Ovary (tissue), 3 donors: ENCODE data around the gene NOC4L.

Experiments used
- POLR2A ChIP-seq: fragments of 450-650 bp; IDR thresholded peaks from one replicate; pipeline ENCODE4 v1.6.1; 2017; ENCODE audit warnings: antibody characterized with exemption, mild to moderate bottlenecking, moderate library complexity
- TF ChIP-seq, protein P1 (sequence below), 3 donors: fragments of 450-650 bp in 2 of 3; fragments of 200-600 bp in 1 of 3; IDR thresholded peaks; one replicate each; pipeline versions ENCODE4 v1.5.1 to v1.8.0; 2016 to 2022; ENCODE audit warnings: antibody characterized with exemption in 3 of 3, mild to moderate bottlenecking in 1 of 3
- donor health status: DM: no; HTN: no; CAD: no.

DNA sequence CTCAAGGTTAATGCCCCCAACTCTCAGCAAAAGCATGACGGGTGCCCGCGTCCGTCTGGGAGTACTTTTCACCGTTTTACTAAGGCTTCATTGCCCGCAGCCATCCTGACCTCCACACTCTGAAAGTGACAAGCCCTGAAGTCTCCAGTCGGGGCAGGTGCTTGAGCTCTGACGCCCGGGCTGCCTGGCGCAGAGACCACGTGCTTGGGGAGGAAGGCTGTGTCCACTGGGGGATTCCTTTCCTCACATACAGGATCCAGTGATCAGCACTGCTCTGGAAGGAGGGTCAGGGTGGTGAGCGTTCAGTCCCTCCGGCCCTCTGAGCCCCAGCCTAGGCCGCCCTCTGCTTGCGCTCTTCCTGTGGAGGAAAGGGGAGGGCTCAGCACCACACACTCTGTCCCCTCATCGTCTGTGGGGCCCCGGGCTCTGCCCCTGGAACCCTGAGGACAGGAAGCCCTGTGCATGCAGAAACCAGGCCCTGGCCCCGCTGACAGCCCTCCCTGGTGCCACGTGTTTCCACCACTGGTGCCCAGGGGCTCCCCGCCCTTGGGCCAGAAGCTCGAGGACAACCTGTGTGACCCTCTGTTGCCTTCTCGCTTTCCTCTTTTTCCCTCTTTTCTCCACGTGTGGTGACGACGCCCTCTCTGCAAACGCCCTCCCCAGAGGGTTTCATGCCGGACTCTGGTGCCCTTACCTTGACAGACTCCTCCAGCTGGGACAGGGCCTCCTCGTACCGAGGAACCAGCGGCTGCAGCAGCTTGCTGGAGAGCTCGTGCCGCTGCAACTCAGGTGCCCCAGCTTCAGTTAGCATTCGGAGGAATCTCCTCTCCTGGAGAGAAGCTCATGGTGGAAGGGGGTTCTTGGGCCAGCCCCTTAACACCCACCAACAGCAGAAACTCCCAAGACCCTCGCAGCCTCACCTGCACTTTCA lies 5.1 kb upstream of the NOC4L start:
- TF ChIP-seq, protein P1, sequence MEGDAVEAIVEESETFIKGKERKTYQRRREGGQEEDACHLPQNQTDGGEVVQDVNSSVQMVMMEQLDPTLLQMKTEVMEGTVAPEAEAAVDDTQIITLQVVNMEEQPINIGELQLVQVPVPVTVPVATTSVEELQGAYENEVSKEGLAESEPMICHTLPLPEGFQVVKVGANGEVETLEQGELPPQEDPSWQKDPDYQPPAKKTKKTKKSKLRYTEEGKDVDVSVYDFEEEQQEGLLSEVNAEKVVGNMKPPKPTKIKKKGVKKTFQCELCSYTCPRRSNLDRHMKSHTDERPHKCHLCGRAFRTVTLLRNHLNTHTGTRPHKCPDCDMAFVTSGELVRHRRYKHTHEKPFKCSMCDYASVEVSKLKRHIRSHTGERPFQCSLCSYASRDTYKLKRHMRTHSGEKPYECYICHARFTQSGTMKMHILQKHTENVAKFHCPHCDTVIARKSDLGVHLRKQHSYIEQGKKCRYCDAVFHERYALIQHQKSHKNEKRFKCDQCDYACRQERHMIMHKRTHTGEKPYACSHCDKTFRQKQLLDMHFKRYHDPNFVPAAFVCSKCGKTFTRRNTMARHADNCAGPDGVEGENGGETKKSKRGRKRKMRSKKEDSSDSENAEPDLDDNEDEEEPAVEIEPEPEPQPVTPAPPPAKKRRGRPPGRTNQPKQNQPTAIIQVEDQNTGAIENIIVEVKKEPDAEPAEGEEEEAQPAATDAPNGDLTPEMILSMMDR (IDR thresholded peaks at IDR 0.05), result no peak
- no peak for TF ChIP-seq POLR2A
